Activated CD4-positive, alpha-beta T cell treated with anti-CD3 and anti-CD28 coated beads, Interleukin-10, Interleukin-2, amounts not matched to agents 100 ng/mL and 50 ng/mL, durations not matched to agents 16 hours and 8 hours (primary cell): Measurements from ENCODE around the gene NT5C3B.
"Not testable (repeated sequence)": the region's sequence is repeated elsewhere in the genome, so short reads cannot be mapped to it uniquely, and the experiment has no call there.

Source experiments
- DNase-seq: peaks from one replicate; pipeline ENCODE4 v3.0.0-alpha.2; 2020

NT5C3B gene

GRCh38 chr17:41837761-41838538 lies 1.9 kb upstream of the NT5C3B start, which contains the start of gene KLHL10:
KLHL10 (plus strand) TSS chr17:41837825; CDS start chr17:41837933, 108 bp downstream.
- DNase-seq, result no peak

DNA sequence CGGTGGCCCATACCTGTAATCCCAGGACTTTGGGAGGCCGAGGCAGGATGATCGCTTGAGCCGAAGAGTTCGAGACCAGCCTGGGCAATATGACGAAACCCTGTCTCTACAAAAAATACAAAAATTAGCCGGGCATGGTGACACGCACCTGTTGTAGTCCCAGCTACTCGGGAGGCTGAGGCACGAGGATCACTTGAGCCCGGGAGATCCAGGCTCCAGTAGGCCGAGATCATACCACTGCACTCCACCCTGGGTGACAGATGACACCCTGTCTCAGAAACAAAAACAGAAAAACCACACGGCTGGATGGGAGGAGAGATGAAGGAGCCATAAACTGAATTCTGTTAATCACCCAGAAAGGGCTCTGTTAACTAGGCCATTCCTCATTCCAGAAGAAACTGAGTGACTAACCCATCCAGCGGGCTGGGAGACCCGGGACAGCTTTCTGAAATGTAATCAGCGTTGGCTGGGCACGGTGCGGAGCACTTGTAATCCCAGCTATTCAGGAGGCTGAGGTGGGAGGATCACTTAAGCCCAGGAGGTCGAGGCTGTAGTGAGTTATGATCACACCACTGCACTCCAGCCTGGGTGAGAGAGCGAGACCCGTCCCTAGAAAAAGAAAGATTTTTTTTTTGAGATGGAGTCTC lies 641 bp upstream of the NT5C3B start:
- no peak for DNase-seq

GRCh38 chr17:41835214-41835799 lies 725 bp downstream of the NT5C3B start:
- no peak for DNase-seq

DNA sequence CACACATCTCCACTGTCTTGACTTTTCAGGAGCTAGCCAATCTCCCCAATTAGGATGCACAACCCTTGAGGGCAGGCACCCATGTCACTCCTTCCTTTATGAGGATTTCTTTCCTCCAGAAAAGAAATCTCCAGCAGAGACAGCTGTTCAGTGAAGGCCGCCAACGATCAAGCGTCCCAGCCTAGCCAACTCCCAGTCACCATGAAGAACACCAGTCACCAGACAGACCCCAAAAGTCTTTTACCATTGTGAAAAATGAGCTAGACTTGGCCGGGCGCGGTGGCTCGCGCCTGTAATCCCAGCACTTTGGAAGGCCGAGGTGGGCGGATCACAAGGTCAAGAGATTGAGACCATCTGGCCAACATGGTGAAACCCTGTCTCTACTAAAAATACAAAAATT lies 6.1 kb downstream of the NT5C3B start:
- DNase-seq, result not testable (repeated sequence)

DNA sequence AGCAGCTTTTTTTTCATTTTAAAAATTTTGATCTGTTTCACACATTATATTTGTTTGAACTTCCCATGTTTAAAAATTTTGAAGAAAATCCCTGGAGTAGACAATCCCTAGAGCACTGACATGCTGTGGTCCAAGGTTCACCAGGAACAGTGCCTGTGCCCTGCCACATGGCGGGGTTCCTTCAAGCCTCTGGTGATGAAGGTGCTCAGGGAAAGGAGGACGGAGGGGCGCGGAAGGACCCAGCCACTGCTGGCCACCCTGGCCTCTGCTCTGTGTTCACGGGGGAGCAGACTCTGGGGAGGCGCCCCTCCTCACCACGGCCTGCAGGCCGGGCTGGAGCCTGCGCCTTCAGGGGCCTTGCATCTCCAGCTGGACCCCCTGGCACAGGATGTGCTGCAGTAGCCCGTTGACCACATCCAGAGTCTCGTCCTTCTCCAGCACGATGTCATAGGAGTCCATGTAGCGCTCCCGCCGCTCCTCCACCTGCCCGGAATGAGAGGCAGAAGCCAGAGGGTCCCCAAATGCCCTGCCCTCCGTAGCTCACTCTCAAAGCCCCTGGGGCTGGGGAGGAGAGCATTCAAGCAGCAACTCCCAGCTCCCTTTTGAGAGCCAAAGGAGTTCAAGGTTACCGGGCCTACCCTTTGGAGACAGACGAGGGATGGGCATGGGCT lies 10.7 kb downstream of the NT5C3B start:
- no peak for DNase-seq

- DNase-seq, result no peak
Measured at GRCh38 chr17:41824086-41824485, 11.9 kb downstream of the NT5C3B start.

DNA sequence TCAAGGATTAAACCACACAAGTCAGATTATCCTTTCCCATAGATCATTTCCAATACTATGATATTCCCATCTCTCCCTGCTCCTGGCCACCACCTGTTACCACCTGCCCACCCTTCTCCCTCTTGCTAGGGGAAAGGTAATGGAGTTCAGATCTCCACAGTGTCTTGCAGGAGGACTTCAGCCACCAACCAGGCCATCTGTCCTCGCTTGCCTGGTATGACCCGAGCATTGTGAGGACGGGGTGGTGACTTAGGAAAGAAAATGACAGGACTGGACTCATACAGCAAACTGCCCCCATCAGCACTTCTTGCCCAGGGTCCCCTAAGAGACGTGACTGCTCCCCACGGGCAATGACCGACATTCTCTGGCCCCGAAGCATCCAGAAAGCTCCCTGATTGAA lies 12.5 kb downstream of the NT5C3B start:
- no peak for DNase-seq

DNA sequence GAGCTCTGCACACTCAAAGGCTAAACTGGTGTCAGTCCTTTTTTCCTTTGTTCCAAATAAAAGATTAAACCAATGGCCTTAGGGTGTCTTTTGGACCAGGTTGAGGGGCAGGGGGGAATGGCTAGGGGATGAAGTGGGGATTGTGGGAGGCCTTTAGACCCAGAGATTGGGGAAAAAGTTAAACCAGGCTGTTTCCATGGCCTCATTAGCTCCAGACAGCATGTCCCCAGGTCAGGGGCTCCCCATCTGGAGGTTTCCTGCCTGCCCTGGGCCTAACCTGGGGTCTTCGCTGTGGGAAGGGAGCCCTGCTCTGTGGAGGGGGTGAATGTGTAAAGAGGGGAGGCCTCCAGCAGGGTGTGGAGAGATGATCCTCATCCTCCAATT lies 12.9 kb downstream of the NT5C3B start:
- no peak for DNase-seq

DNA sequence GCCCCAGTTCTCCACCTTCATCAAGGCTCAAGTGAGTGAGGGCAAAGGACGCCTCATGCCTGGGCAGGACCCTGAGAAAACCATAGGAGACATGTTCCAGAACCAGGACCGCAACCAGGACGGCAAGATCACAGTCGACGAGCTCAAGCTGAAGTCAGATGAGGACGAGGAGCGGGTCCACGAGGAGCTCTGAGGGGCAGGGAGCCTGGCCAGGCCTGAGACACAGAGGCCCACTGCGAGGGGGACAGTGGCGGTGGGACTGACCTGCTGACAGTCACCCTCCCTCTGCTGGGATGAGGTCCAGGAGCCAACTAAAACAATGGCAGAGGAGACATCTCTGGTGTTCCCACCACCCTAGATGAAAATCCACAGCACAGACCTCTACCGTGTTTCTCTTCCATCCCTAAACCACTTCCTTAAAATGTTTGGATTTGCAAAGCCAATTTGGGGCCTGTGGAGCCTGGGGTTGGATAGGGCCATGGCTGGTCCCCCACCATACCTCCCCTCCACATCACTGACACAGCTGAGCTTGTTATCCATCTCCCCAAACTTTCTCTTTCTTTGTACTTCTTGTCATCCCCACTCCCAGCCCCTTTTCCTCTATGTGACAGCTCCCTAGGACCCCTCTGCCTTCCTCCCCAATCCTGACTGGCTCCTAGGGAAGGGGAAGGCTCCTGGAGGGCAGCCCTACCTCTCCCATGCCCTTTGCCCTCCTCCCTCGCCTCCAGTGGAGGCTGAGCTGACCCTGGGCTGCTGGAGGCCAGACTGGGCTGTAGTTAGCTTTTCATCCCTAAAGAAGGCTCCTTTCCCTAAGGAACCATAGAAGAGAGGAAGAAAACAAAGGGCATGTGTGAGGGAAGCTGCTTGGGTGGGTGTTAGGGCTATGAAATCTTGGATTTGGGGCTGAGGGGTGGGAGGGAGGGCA lies 13.6 kb downstream of the NT5C3B start:
- no peak for DNase-seq

DNA sequence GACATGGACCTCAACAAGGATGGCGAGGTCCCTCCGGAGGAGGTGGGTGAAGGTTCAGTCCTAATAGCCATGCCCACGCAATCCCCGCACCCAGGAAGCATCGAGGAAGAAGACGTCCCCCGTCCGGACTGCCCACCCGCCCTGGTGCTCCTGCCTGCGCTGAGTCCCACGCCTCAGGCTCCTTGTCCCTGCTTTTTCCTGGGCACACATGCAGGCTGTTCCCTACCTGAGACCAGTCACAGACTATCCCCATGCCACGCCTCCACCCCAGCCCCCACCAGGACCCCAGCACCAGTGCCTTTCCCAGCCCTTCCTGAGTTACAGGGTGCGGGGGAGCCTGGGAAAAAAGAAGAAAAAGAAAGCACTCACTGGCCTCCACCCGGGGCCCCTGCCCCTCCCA lies 14.3 kb downstream of the NT5C3B start:
- DNase-seq, result no peak

GRCh38 chr17:41818024-41818423 lies 18.0 kb downstream of the NT5C3B start:
- DNase-seq, result no peak

GRCh38 chr17:41816637-41817320 lies 19.3 kb downstream of the NT5C3B start:
- no peak for DNase-seq

DNA sequence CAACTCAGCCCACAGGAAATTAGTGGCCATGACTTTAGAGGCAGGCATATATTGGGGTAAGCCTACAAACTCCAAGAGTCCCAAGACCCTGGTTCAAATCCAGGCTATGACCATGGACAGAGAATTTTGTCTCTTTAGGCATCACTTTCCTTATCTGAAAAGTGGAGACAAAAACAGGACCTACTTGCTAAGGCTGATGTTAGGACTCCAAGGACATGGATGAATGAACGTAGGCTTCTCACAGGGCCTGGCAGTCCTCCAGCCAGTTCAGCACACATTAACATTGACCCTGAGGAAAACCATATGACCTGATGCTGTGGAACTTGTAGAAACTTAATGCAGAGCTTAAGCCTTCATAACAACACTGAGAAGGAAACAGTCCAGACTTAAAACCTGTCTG lies 21.8 kb downstream of the NT5C3B start:
- DNase-seq, result no peak

GRCh38 chr17:41813699-41814124 lies 22.3 kb downstream of the NT5C3B start:
- DNase-seq, result no peak

- DNase-seq, result no peak
Measured at GRCh38 chr17:41813152-41813680, 22.8 kb downstream of the NT5C3B start.

GRCh38 chr17:41812381-41813151 lies 23.5 kb downstream of the NT5C3B start, which contains the start of gene FKBP10:
FKBP10 (plus strand) TSS chr17:41813004; CDS start chr17:41813035, 31 bp downstream.
- peak; percentile 13 for DNase-seq

DNA sequence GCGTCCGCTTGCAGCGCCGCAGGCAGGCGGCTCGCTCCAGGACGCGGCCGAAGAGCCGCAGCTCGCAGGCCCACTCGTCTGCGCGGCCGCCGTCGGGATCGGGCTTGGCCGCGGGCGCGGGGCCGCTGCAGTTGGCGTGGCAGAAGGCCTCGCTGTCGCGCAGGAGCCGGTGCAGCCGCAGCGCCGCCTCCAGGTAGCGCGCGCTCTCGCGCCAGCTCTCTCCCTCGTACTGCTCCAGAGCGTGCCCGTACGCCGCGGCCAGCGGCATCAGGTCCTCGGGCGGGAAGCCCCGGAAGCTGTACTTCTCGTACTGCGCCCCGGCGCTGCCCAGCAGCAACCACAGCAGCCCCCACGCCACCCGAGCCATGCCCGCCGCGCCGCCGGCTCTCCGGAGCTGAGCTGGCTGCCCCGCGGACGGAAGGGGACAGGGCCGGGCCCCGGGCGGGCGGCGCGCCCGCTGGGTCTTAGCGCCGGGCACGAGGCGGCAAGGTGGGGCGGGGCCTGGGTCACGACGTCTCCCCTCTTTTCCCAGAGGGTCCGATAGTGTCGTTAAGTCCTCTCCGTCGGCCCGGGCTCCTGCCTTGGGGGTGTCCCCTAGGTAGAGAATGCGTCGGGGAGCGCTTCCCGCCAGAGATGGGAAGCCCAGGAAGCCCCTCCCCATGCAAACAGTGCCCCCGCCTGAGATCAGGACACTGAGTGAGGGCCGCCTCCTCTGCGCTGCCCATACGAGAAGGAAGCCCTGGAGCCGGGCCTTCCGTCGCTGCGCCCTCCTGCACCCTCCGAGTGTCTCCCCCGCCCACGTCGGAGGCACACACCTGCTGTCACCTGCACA lies 24.3 kb downstream of the NT5C3B start, which contains the start of gene P3H4:
Gene P3H4, minus strand, starts transcription at position 401 of the 832 bp plus-strand sequence. Its CDS starts 34 bp downstream, at position 367.
- peak; percentile 73 for DNase-seq

DNA sequence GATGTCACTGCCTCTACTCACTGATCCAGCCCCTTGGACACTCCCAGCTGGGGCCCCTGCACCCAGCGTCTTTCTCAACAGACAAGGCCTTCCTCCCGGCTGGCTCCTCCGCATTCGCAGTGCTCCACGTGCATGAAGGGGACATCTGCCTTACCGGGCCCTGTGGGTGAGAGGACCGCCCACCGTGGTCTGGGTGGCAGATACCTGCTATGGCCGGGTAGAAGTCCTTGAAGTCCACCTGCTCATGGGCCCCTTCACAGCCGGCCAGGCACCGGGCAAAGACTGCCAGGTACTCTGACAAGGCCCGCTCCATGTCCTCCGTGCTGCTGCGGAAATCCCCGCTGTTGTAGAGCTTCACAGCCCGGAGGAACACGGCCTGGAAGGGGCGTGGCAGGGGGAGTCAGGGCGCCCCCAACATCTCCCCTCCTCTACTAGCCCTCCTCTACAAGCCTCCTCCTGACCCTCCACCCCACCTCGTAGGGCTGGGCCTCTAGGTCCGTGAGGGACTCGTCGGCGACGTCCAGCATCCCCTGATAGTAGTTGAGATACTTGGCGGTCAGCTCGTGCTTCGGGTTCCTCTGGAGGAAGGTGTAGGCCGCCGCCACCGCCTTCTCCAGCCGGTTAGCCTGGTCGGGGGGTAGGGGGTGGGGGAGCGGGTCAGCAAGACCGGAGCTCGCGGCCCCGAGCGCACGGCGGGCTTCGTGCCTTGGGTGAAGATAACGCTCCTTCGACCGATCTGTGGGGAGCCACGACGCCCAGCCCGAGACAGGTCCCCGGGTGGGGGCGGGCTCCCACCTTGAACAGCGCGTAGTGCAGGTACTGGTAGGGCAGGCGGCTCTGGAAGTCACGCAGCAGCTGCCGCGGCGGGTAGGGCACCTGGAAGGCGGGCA lies 25.1 kb downstream of the NT5C3B start:
- DNase-seq, result peak; percentile 13
